HG03064 (cell line): ENCODE data around the gene TARS2.

Experiments
- ATAC-seq: cut with Tn5 transposase; IDR thresholded peaks from one replicate; pipeline ENCODE4 v1.9.1; 2021; ENCODE audit warnings: low read depth; ENCODE audit not compliant: unreplicated experiment

The TARS2 gene

GRCh38 chr1:150555198-150555970 is 68.2 kb downstream of the TARS2 start:
- ATAC-seq, result no peak

- ATAC-seq, result no peak
Observed at GRCh38 chr1:150555971-150556865, 69.0 kb downstream of the TARS2 start.

- no peak for ATAC-seq
Observed at GRCh38 chr1:150557065-150557600, 69.9 kb downstream of the TARS2 start.
